Measurements from ENCODE around the gene TMEM190. TPM values are rescaled to one million over a fixed set of nuclear protein-coding genes. Genes with fewer than 3 reads are reported as not detected.

TMEM190 gene
- total and polyA plus RNA-seq, 9 of the 15 experiments (the other 6 are each of a cell fraction or from before 2014, with no cell fraction given): not detected

GRCh38 chr19:55407550-55407799, 30.8 kb downstream of the TMEM190 start, which contains the start of gene UBE2S (continued):
- TF ChIP-seq RB1 (IDR thresholded peaks at IDR 0.05; ENCODE audit: low read depth) (peak; percentile 89), SIN3A (IDR thresholded peaks at IDR 0.05; ENCODE audit: borderline replicate concordance in 2 of 2, control insufficient read depth in 1 of 2, low read depth in 2 of 2, low read length in 2 of 2) (peak in 1 of 2 experiments; percentile 76; a peak in 1 of 4 replicates), ZNF583 (CRISPR knock-in tag; IDR thresholded peaks at IDR 0.05) (0 out of 2 replicates have a peak, but pooled peaks have one; percentile 45), NONO (IDR thresholded peaks at IDR 0.05; ENCODE audit: low read depth in 2 of 2, low read length in 1 of 2) (peak; percentile 88 to 100), CBX1 (IDR thresholded peaks at IDR 0.05; ENCODE audit: low read depth) (peak; percentile 95), KDM5B (IDR thresholded peaks at IDR 0.05; ENCODE audit: insufficient replicate concordance, low read depth, low read length) (peak; percentile 98), PHF8 (IDR thresholded peaks at IDR 0.05; ENCODE audit: borderline replicate concordance, low read length) (peak; percentile 77; the same call in 1 of the 2 replicates)
- TF ChIP-seq, protein P1, sequence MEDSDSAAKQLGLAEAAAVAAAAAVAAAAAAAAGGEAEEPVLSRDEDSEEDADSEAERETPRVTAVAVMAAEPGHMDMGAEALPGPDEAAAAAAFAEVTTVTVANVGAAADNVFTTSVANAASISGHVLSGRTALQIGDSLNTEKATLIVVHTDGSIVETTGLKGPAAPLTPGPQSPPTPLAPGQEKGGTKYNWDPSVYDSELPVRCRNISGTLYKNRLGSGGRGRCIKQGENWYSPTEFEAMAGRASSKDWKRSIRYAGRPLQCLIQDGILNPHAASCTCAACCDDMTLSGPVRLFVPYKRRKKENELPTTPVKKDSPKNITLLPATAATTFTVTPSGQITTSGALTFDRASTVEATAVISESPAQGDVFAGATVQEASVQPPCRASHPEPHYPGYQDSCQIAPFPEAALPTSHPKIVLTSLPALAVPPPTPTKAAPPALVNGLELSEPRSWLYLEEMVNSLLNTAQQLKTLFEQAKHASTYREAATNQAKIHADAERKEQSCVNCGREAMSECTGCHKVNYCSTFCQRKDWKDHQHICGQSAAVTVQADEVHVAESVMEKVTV (CRISPR knock-in tag; IDR thresholded peaks at IDR 0.05): peak; percentile 32; the same call in 1 of the 2 replicates

Measured in K562 (cell line).